K562 (cell line): Measurements from ENCODE around the gene SEMA3F. TPM values are rescaled to one million over a fixed set of nuclear protein-coding genes. Genes with fewer than 3 reads are reported as not detected.

Experiments
- ATAC-seq: fragments of 200-7000 bp; cut with Tn5 transposase; 3 replicates; pipeline ENCODE4 v1.9.1; 2020; ENCODE audit warnings: moderate library complexity
- BruUV-seq: library from RNA; stranded (reverse); fragments of 400-500 nt; replicated peaks from 2 replicates; lab custom pipeline; 2021; lab: Mats Ljungman, UMichigan
- CTCF ChIA-PET: fragments of 300-600 bp; formaldehyde crosslinking; extraction: SDS; loops from one replicate; lab custom pipeline; 2021; ENCODE audit warnings: low intra/inter-chr PET ratio; lab: Yijun Ruan, JAX
- POLR2A ChIA-PET: fragments of 300-600, 350-650 bp; sonication (Branson Sonifier 250); formaldehyde crosslinking; extraction: SDS; loops from one replicate; lab custom pipeline; 2021; ENCODE audit warnings: antibody characterized with exemption, inconsistent platforms; lab: Yijun Ruan, JAX
- DNase-seq, 4 experiments: peaks; one replicate each; pipeline versions ENCODE4 v3.0.0 to v3.0.0-alpha.2; 2011 to 2018; ENCODE audit warnings: low spot score in 3 of 4, mixed read lengths in 3 of 4; ENCODE audit errors: extremely low read depth in 1 of 4
- FAIRE-seq: peaks from 2 replicates; lab custom pipeline; 2011; peaks lifted over from hg19 to GRCh38; lab: Jason Lieb, UNC
- H2AFZ ChIP-seq: 2 replicates; pipeline ENCODE4 v1.6.0; 2011; ENCODE audit warnings: low read depth, low read length, control low read depth, inconsistent platforms
- H3K27ac ChIP-seq: fragments of 200-600 bp; 3 replicates; pipeline ENCODE4 v1.8.0; 2011; ENCODE audit warnings: low read depth, mild to moderate bottlenecking, control low read depth, inconsistent platforms, low read length, moderate library complexity, mixed read lengths; ENCODE audit errors: extremely low read depth
- H3K27me3 ChIP-seq, 2 experiments: fragments of 300-600 bp in 1 of 2; 2 replicates in 1 of 2; 3 replicates in 1 of 2; pipeline versions ENCODE4 v1.6.0 to v1.8.0; 2011; ENCODE audit warnings: inconsistent platforms in 2 of 2, low read length in 2 of 2, mild to moderate bottlenecking in 1 of 2, mixed read lengths in 1 of 2, moderate library complexity in 1 of 2; ENCODE audit not compliant: control insufficient read depth in 2 of 2, insufficient read depth in 2 of 2
- H3K36me3 ChIP-seq: fragments of 300-600 bp; 3 replicates; pipeline ENCODE4 v1.8.0; 2011; ENCODE audit warnings: mild to moderate bottlenecking, low read length, inconsistent platforms; ENCODE audit not compliant: control insufficient read depth, insufficient read depth
- H3K4me1 ChIP-seq, 2 experiments: fragments of 200-600 bp in 1 of 2; replicated peaks in 1 of 2; 2 replicates in 1 of 2; 3 replicates in 1 of 2; pipeline versions ENCODE4 v1.5.1 to v1.8.0; 2011; ENCODE audit warnings: inconsistent platforms in 2 of 2, low read length in 2 of 2, mild to moderate bottlenecking in 1 of 2, mixed read lengths in 1 of 2, moderate library complexity in 1 of 2; ENCODE audit not compliant: control insufficient read depth in 2 of 2, insufficient read depth in 2 of 2
- H3K4me2 ChIP-seq: 2 replicates; pipeline ENCODE4 v1.6.1; 2011; ENCODE audit warnings: low read length, control low read depth, inconsistent platforms, mixed read lengths; ENCODE audit not compliant: insufficient read depth
- H3K4me3 ChIP-seq: fragments of 200-600 bp; sonication (generic), shearing (Covaris generic); 2 replicates; pipeline ENCODE4 v1.5.1; 2016; ENCODE audit warnings: control low read depth, inconsistent platforms
- H3K79me2 ChIP-seq: fragments of 200-600 bp; 3 replicates; pipeline ENCODE4 v1.8.0; 2011; ENCODE audit warnings: low read length, inconsistent platforms; ENCODE audit not compliant: control insufficient read depth, insufficient read depth
- H3K9ac ChIP-seq, 2 experiments: 2 replicates each; pipeline versions ENCODE4 v1.6.0 to v1.6.1; 2011; ENCODE audit warnings: low read depth in 2 of 2, low read length in 2 of 2, control low read depth in 1 of 2, inconsistent platforms in 1 of 2, mild to moderate bottlenecking in 1 of 2, mixed read lengths in 1 of 2; ENCODE audit not compliant: insufficient read depth in 1 of 2
- H3K9me1 ChIP-seq: one replicate; pipeline ENCODE4 v1.6.0; 2011; ENCODE audit warnings: inconsistent platforms, mild to moderate bottlenecking, low read length, moderate library complexity; ENCODE audit not compliant: control insufficient read depth, insufficient read depth
- H3K9me3 ChIP-seq: replicated peaks from 2 replicates; pipeline ENCODE4 v1.5.1; 2011; ENCODE audit warnings: low read depth, low read length, inconsistent platforms; ENCODE audit not compliant: control insufficient read depth, insufficient read depth
- H4K20me1 ChIP-seq: replicated peaks from 2 replicates; pipeline ENCODE4 v1.6.1; 2011; ENCODE audit warnings: low read length, inconsistent platforms, mixed read lengths; ENCODE audit not compliant: control insufficient read depth, insufficient read depth
- KDM1A ChIP-seq, 2 experiments: fragments of 450-650 bp; IDR thresholded peaks; 2 replicates each; pipeline ENCODE4 v1.6.1; 2016; ENCODE audit warnings: mild to moderate bottlenecking in 2 of 2
- PHF20 ChIP-seq: fragments of 450-650 bp; IDR thresholded peaks from 2 replicates; pipeline ENCODE4 v1.6.1; 2018; ENCODE audit not compliant: partially characterized antibody
- RBM25 ChIP-seq: fragments of 200-400 bp; formaldehyde crosslinking; IDR thresholded peaks from 2 replicates; pipeline ENCODE4 v1.6.1; 2018; ENCODE audit warnings: low read length, low read depth, moderate library complexity; ENCODE audit not compliant: severe bottlenecking
- ZNF408 ChIP-seq: fragments of 250-450 bp; sonication (Bioruptor Pico); IDR thresholded peaks from 2 replicates; pipeline ENCODE4 v1.4.0; 2020; ENCODE audit warnings: low read depth, mild to moderate bottlenecking, moderate library complexity
- WGBS: fragments of 100-300 bp; shearing (Covaris generic); methylation state at CpG from one replicate; pipeline ENCODE4 v1.1.6; 2016; ENCODE audit warnings: low coverage, mixed read lengths; ENCODE audit not compliant: insufficient coverage; ENCODE audit errors: missing lambda C conversion rate; 5-methylcytosine and 5-hydroxymethylcytosine counted together
- in situ Hi-C: fragments of 300-500 bp; cut with MboI; formaldehyde crosslinking; loops from 4 replicates; pipeline ENCODE4 v1.15.0; 2018; ENCODE audit warnings: inconsistent platforms, mixed read lengths
- intact Hi-C: fragments of 100-400 bp; cut with micrococcal nuclease; formaldehyde crosslinking; loops from 2 replicates; pipeline ENCODE4 v1.14.2; 2022
- polyA plus RNA-seq, 8 experiments: library from polyadenylated mRNA; depleted of rRNA in 4 of 8; stranded (reverse) in 5 of 8; unstranded in 3 of 8; fragments of >200 nt; fragmentation: Nextera tagmentation in 2 of 8; fragmentation: Illumina TruSeq in 1 of 8; extraction: Ambion mirVana in 2 of 8; extraction: Trizol in 1 of 8; gene quantifications; 2 replicates each; pipeline versions ENCODE4 v1.2.1 to v1.2.3, GENCODE V29; 2011 to 2014; ENCODE audit warnings: inconsistent platforms in 1 of 8, missing spikeins in 1 of 8
- total RNA-seq, 7 experiments: library from RNA; depleted of rRNA in 6 of 7; stranded (reverse); fragments of >200 nt in 6 of 7; fragmentation: Illumina TruSeq in 2 of 7; extraction: Trizol in 2 of 7; gene quantifications; 2 replicates each; pipeline versions ENCODE4 v1.2.1 to v1.2.3, GENCODE V29; 2011 to 2021; ENCODE audit warnings: low replicate concordance in 1 of 7
- TF ChIP-seq, protein P1 (sequence below), 2 experiments: IDR thresholded peaks; 2 replicates each; pipeline ENCODE4 v1.6.1; 2011; ENCODE audit warnings: borderline replicate concordance in 1 of 2, control low read depth in 1 of 2, low read depth in 1 of 2, low read length in 1 of 2, mild to moderate bottlenecking in 1 of 2, mixed read lengths in 1 of 2, moderate library complexity in 1 of 2; ENCODE audit not compliant: insufficient read depth in 1 of 2, insufficient read length in 1 of 2, poor library complexity in 1 of 2, severe bottlenecking in 1 of 2; ENCODE audit errors: extremely low read depth in 1 of 2

Gene SEMA3F
- total and polyA plus RNA-seq, 9 of the 15 experiments (the other 6 are each of a cell fraction or from before 2014, with no cell fraction given) = 0.58 to 3.0 (median 2.0) TPM; not detected in 2

DNA sequence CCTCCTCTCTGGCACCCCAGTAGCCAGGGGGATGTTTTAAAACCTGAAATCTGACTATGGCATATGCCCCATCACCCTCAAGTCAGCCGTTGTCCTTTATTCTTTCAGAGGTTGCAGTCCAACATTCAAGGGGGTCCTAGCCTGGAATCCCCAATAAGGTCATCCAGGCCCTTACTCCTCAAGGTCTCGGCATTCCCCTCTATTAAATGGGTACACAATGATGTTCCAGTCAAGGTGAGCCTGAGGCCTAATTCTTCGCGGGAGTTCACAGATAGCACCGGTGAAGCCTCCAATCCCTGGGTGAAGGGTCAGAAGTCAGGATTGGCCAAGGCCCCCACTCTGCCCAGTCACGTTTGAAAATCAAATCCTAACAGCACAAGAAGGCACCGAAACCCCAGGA is 8.1 kb upstream of the SEMA3F start:
- FAIRE-seq (no peak), ATAC-seq (no peak), DNase-seq (no peak)
- WGBS = 10% methylated on average over 4 of the region's 7 CpGs
- H2AFZ ChIP-seq = no peak overlapping the region
- H3K27me3 ChIP-seq = no peaks in the 10 kb centered on the region
- intact Hi-C loops (no loop called here), in situ Hi-C loops (no loop called here)
- no peaks in the 10 kb centered on the region for H4K20me1 ChIP-seq
- POLR2A ChIA-PET = no interaction called here
- 0 out of 4 replicates have a peak, but pooled peaks of 1 of the 2 experiments have one; percentile 15 for TF ChIP-seq KDM1A (IDR thresholded peaks at IDR 0.05)
- TF ChIP-seq ZNF408 (CRISPR knock-in tag) = no peak
- peak; percentile 66 for TF ChIP-seq RBM25
- no peak overlapping the region for H3K4me2 ChIP-seq
- CTCF ChIA-PET = no interaction called here
- H3K4me3 ChIP-seq = no peak overlapping the region
- H3K27ac ChIP-seq = no peak overlapping the region
- no peaks in the 10 kb centered on the region for H3K9me1 ChIP-seq
- peaks cover 0 to 5% of the 10 kb centered on the region in 2 experiments; a peak in 2 of 5 replicates for H3K4me1 ChIP-seq
- BruUV-seq = no TSS peak
- H3K36me3 ChIP-seq = no peaks in the 10 kb centered on the region
- H3K9me3 ChIP-seq = no peaks in the 10 kb centered on the region
- H3K79me2 ChIP-seq = no peaks in the 10 kb centered on the region
- H3K9ac ChIP-seq = no peak overlapping the region

DNA sequence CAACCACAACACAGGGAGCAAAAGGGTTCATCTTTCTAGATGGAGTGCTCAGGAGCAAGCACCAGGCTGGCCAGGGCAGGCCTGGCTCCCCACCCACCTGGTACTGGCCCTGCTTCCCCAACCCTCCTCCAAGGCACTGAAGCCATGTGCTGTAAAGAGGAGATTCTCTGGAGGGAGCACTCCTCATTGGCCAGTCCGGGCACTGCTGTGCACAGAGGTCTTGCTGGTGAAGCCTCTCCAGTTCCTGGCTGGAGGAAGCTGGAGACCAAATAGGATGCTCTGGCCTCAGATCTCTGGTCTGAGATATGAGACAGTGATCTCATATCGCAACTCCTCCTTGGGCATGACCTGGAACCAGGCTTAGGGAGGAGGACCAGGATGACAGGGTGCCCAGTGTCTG is 7.7 kb upstream of the SEMA3F start:
- Histone ChIP-seq H3K27me3 (no peaks in the 10 kb centered on the region), H3K27ac (no peak overlapping the region), H3K9ac (peak overlapping the region in 1 of 2 experiments; percentile 26; a peak in 1 of 4 replicates), H3K4me2 (no peak overlapping the region), H3K9me3 (no peaks in the 10 kb centered on the region), H3K4me1 (peaks cover 0 to 5% of the 10 kb centered on the region in 2 experiments; a peak in 2 of 5 replicates), H3K4me3 (no peak overlapping the region), H4K20me1 (no peaks in the 10 kb centered on the region), H3K9me1 (no peaks in the 10 kb centered on the region), H3K79me2 (no peaks in the 10 kb centered on the region), H2AFZ (no peak overlapping the region), H3K36me3 (no peaks in the 10 kb centered on the region)
- FAIRE-seq (no peak), ATAC-seq (no peak), DNase-seq (no peak)
- BruUV-seq = no TSS peak
- in situ Hi-C loops = no loop called here
- intact Hi-C loops = no loop called here
- ChIA-PET CTCF (no interaction called here), POLR2A (interaction anchor here (1.0 to 1.1 kb wide), 2 partner anchors 11 to 15 kb away, joined by 3 to 6 read pairs; no protein-coding TSS in a partner anchor)
- WGBS = 0% methylated on average over 1 of the region's 2 CpGs
- no peak for TF ChIP-seq PHF20
- TF ChIP-seq, protein P1, sequence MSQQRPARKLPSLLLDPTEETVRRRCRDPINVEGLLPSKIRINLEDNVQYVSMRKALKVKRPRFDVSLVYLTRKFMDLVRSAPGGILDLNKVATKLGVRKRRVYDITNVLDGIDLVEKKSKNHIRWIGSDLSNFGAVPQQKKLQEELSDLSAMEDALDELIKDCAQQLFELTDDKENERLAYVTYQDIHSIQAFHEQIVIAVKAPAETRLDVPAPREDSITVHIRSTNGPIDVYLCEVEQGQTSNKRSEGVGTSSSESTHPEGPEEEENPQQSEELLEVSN (IDR thresholded peaks at IDR 0.05; ENCODE audit: borderline replicate concordance in 1 of 2, extremely low read depth in 1 of 2, insufficient read depth in 1 of 2, insufficient read length in 1 of 2, low read depth in 1 of 2, low read length in 1 of 2, poor library complexity in 1 of 2, severe bottlenecking in 1 of 2) = peak in 1 of 2 experiments; percentile 35
